Mesenchymal stem cell (in vitro differentiated cells and primary cell): Measurements from ENCODE around the gene OLIG3.

ENCODE experiments used
- DNase-seq: peaks from one replicate; pipeline ENCODE4 v3.0.0-alpha.2; 2013
- H2AFZ ChIP-seq: one replicate; pipeline ENCODE4 v1.6.1; 2013; ENCODE audit warnings: low read depth, mild to moderate bottlenecking, control low read depth, inconsistent platforms, low read length, moderate library complexity
- H2AK5ac ChIP-seq: 2 replicates; pipeline ENCODE4 v1.6.1; 2013; ENCODE audit warnings: low read length, moderate library complexity, mild to moderate bottlenecking, inconsistent platforms; ENCODE audit not compliant: severe bottlenecking
- H2BK120ac ChIP-seq: one replicate; pipeline ENCODE4 v1.6.1; 2013; ENCODE audit warnings: low read depth, mild to moderate bottlenecking, inconsistent platforms, low read length, moderate library complexity
- H2BK12ac ChIP-seq, 2 experiments: one replicate each; pipeline ENCODE4 v1.6.1; 2013; ENCODE audit warnings: inconsistent platforms in 2 of 2, low read length in 2 of 2, mild to moderate bottlenecking in 2 of 2, moderate library complexity in 2 of 2, control low read depth in 1 of 2
- H2BK15ac ChIP-seq: one replicate; pipeline ENCODE4 v1.6.1; 2013; ENCODE audit warnings: mild to moderate bottlenecking, low read depth, inconsistent platforms; ENCODE audit not compliant: poor library complexity, severe bottlenecking
- H2BK5ac ChIP-seq: 2 replicates; pipeline ENCODE4 v1.6.1; 2013; ENCODE audit warnings: low read depth, mild to moderate bottlenecking, low read length, control low read depth, inconsistent platforms; ENCODE audit not compliant: poor library complexity, severe bottlenecking
- H3K14ac ChIP-seq, 2 experiments: one replicate each; pipeline ENCODE4 v1.6.1; 2013; ENCODE audit warnings: inconsistent platforms in 2 of 2, low read length in 2 of 2, control low read depth in 1 of 2, mild to moderate bottlenecking in 1 of 2, moderate library complexity in 1 of 2
- H3K18ac ChIP-seq, 2 experiments: one replicate each; pipeline ENCODE4 v1.6.1; 2013; ENCODE audit warnings: inconsistent platforms in 2 of 2, low read length in 2 of 2, control low read depth in 1 of 2, low read depth in 1 of 2, mild to moderate bottlenecking in 1 of 2
- H3K23ac ChIP-seq, 2 experiments: one replicate each; pipeline ENCODE4 v1.6.1; 2013; ENCODE audit warnings: inconsistent platforms in 2 of 2, low read length in 2 of 2, mild to moderate bottlenecking in 2 of 2, moderate library complexity in 2 of 2, control low read depth in 1 of 2
- H3K27ac ChIP-seq: 2 replicates; pipeline ENCODE4 v1.5.1; 2013; ENCODE audit warnings: mild to moderate bottlenecking, moderate library complexity, low read length, control low read depth, inconsistent platforms; ENCODE audit not compliant: poor library complexity, severe bottlenecking
- H3K27me3 ChIP-seq, 2 experiments: 2 replicates each; pipeline versions ENCODE4 v1.6.1 to v1.7.0; 2013; ENCODE audit warnings: low read length in 2 of 2, mild to moderate bottlenecking in 2 of 2, moderate library complexity in 2 of 2, control low read depth in 1 of 2, inconsistent platforms in 1 of 2; ENCODE audit not compliant: control insufficient read depth in 1 of 2, insufficient read depth in 1 of 2
- H3K36me3 ChIP-seq, 2 experiments: 2 replicates each; pipeline versions ENCODE4 v1.6.1 to v1.7.0; 2013; ENCODE audit warnings: low read length in 2 of 2, control low read depth in 1 of 2, inconsistent platforms in 1 of 2, low read depth in 1 of 2, mild to moderate bottlenecking in 1 of 2; ENCODE audit not compliant: insufficient read depth in 2 of 2, control insufficient read depth in 1 of 2
- H3K4ac ChIP-seq, 2 experiments: one replicate each; pipeline ENCODE4 v1.6.1; 2013; ENCODE audit warnings: inconsistent platforms in 2 of 2, low read length in 2 of 2, mild to moderate bottlenecking in 2 of 2, moderate library complexity in 2 of 2, control low read depth in 1 of 2, low read depth in 1 of 2
- H3K4me1 ChIP-seq: 2 replicates; pipeline ENCODE4 v1.6.1; 2013; ENCODE audit warnings: low read depth, low read length, control low read depth; ENCODE audit not compliant: control insufficient read depth, insufficient read depth
- H3K4me2 ChIP-seq: 2 replicates; pipeline ENCODE4 v1.6.1; 2013; ENCODE audit warnings: low read length, mild to moderate bottlenecking, inconsistent platforms; ENCODE audit not compliant: poor library complexity, severe bottlenecking
- H3K4me3 ChIP-seq, 2 experiments: 2 replicates each; pipeline versions ENCODE4 v1.5.1 to v1.7.0; 2013; ENCODE audit warnings: low read length in 2 of 2, mild to moderate bottlenecking in 2 of 2, control low read depth in 1 of 2, low read depth in 1 of 2; ENCODE audit not compliant: insufficient read depth in 1 of 2
- H3K79me1 ChIP-seq: replicated peaks from 2 replicates; pipeline ENCODE4 v1.6.1; 2013; ENCODE audit warnings: mild to moderate bottlenecking, control low read depth, low read length, inconsistent platforms; ENCODE audit not compliant: poor library complexity, severe bottlenecking
- H3K9ac ChIP-seq: 2 replicates; pipeline ENCODE4 v1.7.0; 2013; ENCODE audit warnings: mild to moderate bottlenecking, low read length, moderate library complexity
- H3K9me3 ChIP-seq: 2 replicates; pipeline ENCODE4 v1.7.0; 2013; ENCODE audit warnings: mild to moderate bottlenecking, low read length; ENCODE audit not compliant: control insufficient read depth
- H4K8ac ChIP-seq: one replicate; pipeline ENCODE4 v1.6.1; 2013; ENCODE audit warnings: inconsistent platforms, mild to moderate bottlenecking, low read length, moderate library complexity
- H4K91ac ChIP-seq: one replicate; pipeline ENCODE4 v1.6.1; 2013; ENCODE audit warnings: mild to moderate bottlenecking, low read length, inconsistent platforms
- WGBS: methylation state at CpG from one replicate; pipeline ENCODE4 v1.1.7; 2013; ENCODE audit warnings: mixed read lengths; 5-methylcytosine and 5-hydroxymethylcytosine counted together

Gene OLIG3

DNA sequence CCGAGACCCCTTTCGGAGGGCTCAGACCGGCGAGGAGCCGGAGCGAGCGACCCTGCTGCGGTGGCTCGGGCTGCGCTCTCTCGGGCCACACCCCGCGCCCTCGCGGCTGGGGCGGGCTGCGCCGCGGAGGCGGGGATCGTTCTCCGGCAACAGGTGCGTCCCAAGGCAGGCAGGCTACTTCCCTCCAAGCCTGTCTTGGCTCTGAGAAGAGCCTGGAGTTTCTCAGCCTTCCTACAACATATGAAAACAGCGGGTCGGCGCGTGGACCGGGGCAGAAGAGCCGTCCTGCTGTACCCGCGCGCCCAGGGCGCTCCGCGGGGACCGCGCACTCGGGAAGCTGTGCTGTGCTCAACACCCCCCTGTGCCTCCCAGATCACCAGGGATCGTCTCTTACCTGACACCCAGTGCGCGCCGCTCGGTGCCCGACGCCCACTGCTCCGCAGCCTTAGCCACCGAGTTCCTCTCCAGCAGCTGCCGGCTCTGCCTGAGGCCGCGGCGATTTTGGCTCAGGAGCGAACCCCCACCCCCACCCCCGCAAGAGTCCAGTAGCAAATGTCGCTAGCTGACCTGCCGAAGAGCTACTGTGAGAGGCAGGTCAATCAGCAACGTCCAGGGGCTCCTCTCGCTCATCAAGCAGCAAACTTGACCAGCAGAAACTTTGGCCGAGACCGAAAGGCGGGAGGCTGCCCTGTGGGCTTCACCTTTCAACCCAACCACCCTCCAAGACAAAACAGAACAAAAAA, 3.7 kb upstream of the OLIG3 start:
- Histone ChIP-seq H2BK12ac (no peak overlapping the region), H3K4me1 (peaks cover 30% of the 10 kb centered on the region), H3K4me2 (peak overlapping the region; percentile 62), H3K27me3 (peaks cover 73 to 90% of the 10 kb centered on the region in 2 experiments), H3K4ac (no peak overlapping the region), H2BK5ac (no peak overlapping the region), H3K9me3 (no peaks in the 10 kb centered on the region), H2BK120ac (no peak overlapping the region), H3K79me1 (no peaks in the 10 kb centered on the region), H3K18ac (no peak overlapping the region), H2AK5ac (no peak overlapping the region), H3K27ac (no peak overlapping the region), H3K4me3 (peak overlapping the region in 1 of 2 experiments; percentile 48), H2AFZ (no peak overlapping the region), H4K91ac (no peak overlapping the region), H3K14ac (no peak overlapping the region), H3K36me3 (no peaks in the 10 kb centered on the region), H4K8ac (no peak overlapping the region), H3K23ac (peak overlapping the region in 1 of 2 experiments; percentile 94), H3K9ac (no peak overlapping the region), H2BK15ac (no peak overlapping the region)
- no peak for DNase-seq
- 1% methylated on average over 52 of the region's 60 CpGs for WGBS

DNA sequence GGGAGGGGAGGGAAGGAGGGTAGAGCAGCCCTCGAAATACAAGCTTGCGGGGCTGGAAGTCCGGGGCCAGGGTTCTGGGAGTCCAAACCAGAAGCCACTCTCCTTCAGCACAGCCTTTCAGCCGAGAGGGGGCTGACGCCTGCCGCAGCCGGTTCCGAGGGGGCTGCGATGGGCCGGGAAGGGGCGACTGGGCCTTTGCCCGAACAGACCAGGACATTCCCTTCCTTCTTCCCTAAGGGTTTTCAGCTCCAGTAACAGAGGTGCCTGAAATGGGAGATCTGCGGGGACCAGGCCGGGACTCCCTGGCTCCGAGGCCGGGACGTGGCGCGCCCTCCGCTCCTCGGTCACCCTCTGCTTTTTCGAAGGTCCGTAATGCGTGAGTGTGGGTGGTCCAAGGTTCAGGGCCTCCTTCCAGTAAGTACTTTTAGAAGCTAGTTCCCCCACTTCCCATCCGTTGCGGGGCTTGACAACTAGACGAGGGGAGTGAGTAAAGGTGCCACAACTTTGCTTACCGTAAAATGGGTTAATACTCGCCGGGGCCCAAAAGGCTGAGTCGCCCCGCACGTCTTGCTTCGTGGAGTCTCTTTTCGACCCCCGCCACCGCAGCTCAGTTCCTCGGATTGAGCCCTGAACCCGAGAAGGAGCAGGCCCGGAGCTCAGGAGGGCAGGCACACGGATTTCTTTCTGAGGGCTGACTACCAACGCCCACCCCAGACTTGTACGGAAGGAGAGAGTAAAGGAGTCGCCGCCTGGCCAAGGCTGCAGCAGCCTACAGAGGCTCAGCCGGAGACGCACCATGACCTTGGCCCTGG, 2.9 kb upstream of the OLIG3 start:
- no peak overlapping the region for H2BK120ac ChIP-seq
- peak overlapping the region; percentile 62 for H3K4me2 ChIP-seq
- no peak overlapping the region for H3K18ac ChIP-seq
- H3K23ac ChIP-seq = peak overlapping the region in 1 of 2 experiments; percentile 94
- no peaks in the 10 kb centered on the region for H3K79me1 ChIP-seq
- peaks cover 78 to 93% of the 10 kb centered on the region in 2 experiments for H3K27me3 ChIP-seq
- no peak overlapping the region for H2BK12ac ChIP-seq
- no peak overlapping the region for H2BK5ac ChIP-seq
- no peak overlapping the region for H3K9ac ChIP-seq
- no peak overlapping the region for H2AK5ac ChIP-seq
- no peak overlapping the region for H3K14ac ChIP-seq
- H3K4ac ChIP-seq = no peak overlapping the region
- H2AFZ ChIP-seq = no peak overlapping the region
- no peak overlapping the region for H4K91ac ChIP-seq
- H3K9me3 ChIP-seq = no peaks in the 10 kb centered on the region
- 3% methylated on average over 34 of the region's 47 CpGs for WGBS
- peaks cover 30% of the 10 kb centered on the region for H3K4me1 ChIP-seq
- no peak overlapping the region for H4K8ac ChIP-seq
- no peak overlapping the region for H3K27ac ChIP-seq
- no peak overlapping the region for H2BK15ac ChIP-seq
- H3K4me3 ChIP-seq = peak overlapping the region in 1 of 2 experiments; percentile 48
- no peaks in the 10 kb centered on the region for H3K36me3 ChIP-seq
- no peak for DNase-seq

DNA sequence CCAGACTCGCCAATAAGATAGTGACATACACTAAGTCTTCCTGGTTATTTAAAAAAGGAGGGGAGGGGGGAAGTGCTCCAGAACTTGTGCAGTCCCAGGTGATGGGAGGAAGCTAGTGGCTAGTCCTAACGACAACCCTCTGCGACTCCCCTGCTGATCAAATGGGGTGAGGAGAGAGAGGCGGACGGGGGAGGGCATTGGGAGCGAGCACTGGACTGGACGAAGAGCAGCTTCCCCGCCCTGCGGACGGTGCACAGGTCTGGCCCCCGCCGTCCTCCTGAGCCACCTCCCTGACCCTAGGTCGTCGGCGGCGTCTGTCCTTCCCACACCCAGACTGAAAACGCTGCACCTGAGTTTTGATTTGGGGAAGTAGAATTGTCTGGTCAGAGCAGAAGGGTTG, 2.2 kb upstream of the OLIG3 start:
- Histone ChIP-seq H2AK5ac (no peak overlapping the region), H3K4me2 (no peak overlapping the region), H2BK120ac (no peak overlapping the region), H3K9me3 (no peaks in the 10 kb centered on the region), H3K27ac (no peak overlapping the region), H2BK12ac (no peak overlapping the region), H3K14ac (no peak overlapping the region), H3K9ac (no peak overlapping the region), H3K23ac (peak overlapping the region in 1 of 2 experiments; percentile 23), H3K27me3 (peaks cover 82 to 97% of the 10 kb centered on the region in 2 experiments), H2BK5ac (no peak overlapping the region), H3K36me3 (no peaks in the 10 kb centered on the region), H3K4me3 (no peak overlapping the region), H2BK15ac (no peak overlapping the region), H3K4me1 (peaks cover 30% of the 10 kb centered on the region), H4K91ac (no peak overlapping the region), H3K18ac (no peak overlapping the region), H3K79me1 (no peaks in the 10 kb centered on the region), H2AFZ (no peak overlapping the region), H4K8ac (no peak overlapping the region), H3K4ac (no peak overlapping the region)
- under 1% methylated on average over 15 of the region's 17 CpGs for WGBS
- no peak for DNase-seq

DNA sequence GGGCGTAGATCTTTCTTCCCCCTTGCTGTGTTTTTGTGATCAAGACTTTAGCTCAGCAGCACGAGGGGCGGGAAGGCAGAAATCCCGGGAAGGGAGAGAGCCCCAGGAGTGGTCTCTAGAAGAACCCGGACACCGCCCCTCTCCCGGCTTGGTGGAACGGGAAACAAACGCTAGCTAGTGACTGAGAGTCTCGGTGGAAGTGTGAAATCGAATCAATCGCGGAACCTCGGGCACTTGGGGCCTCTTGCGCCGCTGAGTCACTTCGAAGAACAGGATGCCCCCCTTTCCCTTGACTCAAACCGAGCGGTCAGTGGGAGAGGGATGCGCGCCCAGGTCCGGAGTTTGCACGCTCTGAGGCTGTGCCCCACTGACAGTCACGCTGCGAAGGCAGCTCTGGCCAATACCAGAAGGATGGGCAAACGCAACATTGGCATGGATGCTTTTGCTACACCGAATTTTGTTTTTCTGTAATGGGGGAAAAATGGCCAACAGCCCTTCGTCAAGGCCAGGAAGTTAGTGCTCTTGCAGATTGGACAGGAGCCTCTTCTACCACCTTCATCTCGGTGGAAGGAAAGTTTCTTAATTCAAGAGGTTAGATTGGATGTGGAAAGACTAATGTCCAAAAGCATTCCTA, 1.6 kb upstream of the OLIG3 start:
- no peak for DNase-seq
- 0% methylated on average over 28 of the region's 29 CpGs for WGBS
- H3K23ac ChIP-seq = peak overlapping the region; percentile 20 to 40
- H2AFZ ChIP-seq = no peak overlapping the region
- no peaks in the 10 kb centered on the region for H3K36me3 ChIP-seq
- H2AK5ac ChIP-seq = no peak overlapping the region
- no peak overlapping the region for H3K9ac ChIP-seq
- H3K27ac ChIP-seq = no peak overlapping the region
- no peak overlapping the region for H4K91ac ChIP-seq
- H2BK12ac ChIP-seq = no peak overlapping the region
- H3K27me3 ChIP-seq = peaks cover 84 to 97% of the 10 kb centered on the region in 2 experiments
- H2BK5ac ChIP-seq = no peak overlapping the region
- peaks cover 30% of the 10 kb centered on the region for H3K4me1 ChIP-seq
- no peak overlapping the region for H3K4me3 ChIP-seq
- H3K4ac ChIP-seq = no peak overlapping the region
- H3K18ac ChIP-seq = no peak overlapping the region
- no peaks in the 10 kb centered on the region for H3K9me3 ChIP-seq
- no peak overlapping the region for H3K14ac ChIP-seq
- H2BK120ac ChIP-seq = no peak overlapping the region
- no peaks in the 10 kb centered on the region for H3K79me1 ChIP-seq
- no peak overlapping the region for H3K4me2 ChIP-seq
- no peak overlapping the region for H4K8ac ChIP-seq
- no peak overlapping the region for H2BK15ac ChIP-seq
